NB4 (cell line): Measurements from ENCODE around the gene HILPDA.
"Not testable (repeated sequence)": the region's sequence is repeated elsewhere in the genome, so short reads cannot be mapped to it uniquely, and the experiment has no call there.

Source experiments
- DNase-seq: peaks from one replicate; pipeline ENCODE4 v3.0.0; 2010; ENCODE audit warnings: low read depth
- H3K4me3 ChIP-seq: one replicate; pipeline ENCODE4 v1.5.1; 2011; ENCODE audit warnings: mild to moderate bottlenecking, low read depth, low read length, moderate library complexity
- MAX ChIP-seq: IDR thresholded peaks from 2 replicates; pipeline ENCODE4 v1.6.1; 2011; ENCODE audit warnings: low read depth, low read length
- MYC ChIP-seq: IDR thresholded peaks from 2 replicates; pipeline ENCODE4 v1.6.1; 2011; ENCODE audit warnings: low read depth, low read length
- POLR2A ChIP-seq: IDR thresholded peaks from 2 replicates; pipeline ENCODE4 v1.6.1; 2011; ENCODE audit warnings: mild to moderate bottlenecking; ENCODE audit not compliant: insufficient read length; ENCODE audit errors: extremely low read depth
- TF ChIP-seq, protein P1 (sequence below): IDR thresholded peaks from one replicate; pipeline ENCODE4 v1.5.1; 2012; ENCODE audit warnings: low read depth, low read length

The HILPDA gene

DNA sequence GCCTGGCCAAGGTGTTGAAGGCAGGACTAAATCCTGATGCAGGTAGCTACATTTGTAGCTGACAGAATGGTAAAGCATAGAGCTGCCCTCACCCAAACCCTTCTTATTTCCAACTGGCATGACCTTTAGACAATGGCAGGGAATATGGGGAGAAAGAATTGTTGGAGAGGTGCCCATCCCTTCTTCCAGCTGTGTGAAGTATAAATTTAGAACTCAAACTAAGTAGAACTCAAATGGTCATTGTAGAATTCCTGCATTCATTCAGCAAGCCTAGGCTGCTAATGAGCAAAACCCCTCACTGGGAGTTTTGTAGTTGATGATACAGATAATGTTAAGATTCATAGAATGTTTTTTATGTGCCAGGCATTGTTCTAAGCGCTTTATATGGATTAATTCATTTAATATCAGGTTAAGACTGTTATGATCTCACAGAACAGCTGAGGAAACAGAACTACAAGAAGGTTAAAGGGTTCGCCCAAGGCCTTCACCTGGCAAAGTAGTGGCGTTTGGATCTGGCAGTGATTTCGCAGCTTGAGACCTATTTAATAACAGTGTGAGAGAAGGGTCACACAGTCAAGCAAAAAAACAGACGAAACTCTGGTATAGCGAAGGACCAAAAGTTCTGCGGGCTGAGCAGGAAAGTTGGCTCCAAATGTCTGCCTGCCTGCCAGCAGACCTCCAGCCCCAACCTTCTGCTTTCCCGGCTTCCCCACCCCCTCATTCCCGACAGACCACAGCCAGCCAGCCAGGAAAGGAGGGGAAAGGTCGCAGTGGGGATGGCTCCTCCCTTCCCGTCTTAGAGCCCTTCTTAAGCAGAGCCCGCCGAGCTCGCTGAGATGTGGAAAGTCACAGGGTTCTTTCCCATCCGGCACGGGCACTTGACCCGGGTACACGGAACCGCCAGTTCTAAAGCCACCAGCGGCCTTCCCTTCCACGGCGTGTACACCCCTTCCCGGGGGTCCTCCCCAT, 1.6 kb upstream of the HILPDA start:
- TF ChIP-seq MYC: no peak
- no peak for TF ChIP-seq POLR2A
- TF ChIP-seq, protein P1, sequence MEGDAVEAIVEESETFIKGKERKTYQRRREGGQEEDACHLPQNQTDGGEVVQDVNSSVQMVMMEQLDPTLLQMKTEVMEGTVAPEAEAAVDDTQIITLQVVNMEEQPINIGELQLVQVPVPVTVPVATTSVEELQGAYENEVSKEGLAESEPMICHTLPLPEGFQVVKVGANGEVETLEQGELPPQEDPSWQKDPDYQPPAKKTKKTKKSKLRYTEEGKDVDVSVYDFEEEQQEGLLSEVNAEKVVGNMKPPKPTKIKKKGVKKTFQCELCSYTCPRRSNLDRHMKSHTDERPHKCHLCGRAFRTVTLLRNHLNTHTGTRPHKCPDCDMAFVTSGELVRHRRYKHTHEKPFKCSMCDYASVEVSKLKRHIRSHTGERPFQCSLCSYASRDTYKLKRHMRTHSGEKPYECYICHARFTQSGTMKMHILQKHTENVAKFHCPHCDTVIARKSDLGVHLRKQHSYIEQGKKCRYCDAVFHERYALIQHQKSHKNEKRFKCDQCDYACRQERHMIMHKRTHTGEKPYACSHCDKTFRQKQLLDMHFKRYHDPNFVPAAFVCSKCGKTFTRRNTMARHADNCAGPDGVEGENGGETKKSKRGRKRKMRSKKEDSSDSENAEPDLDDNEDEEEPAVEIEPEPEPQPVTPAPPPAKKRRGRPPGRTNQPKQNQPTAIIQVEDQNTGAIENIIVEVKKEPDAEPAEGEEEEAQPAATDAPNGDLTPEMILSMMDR: no peak
- no peak for TF ChIP-seq MAX
- no peak overlapping the region for H3K4me3 ChIP-seq
- DNase-seq: no peak

DNA sequence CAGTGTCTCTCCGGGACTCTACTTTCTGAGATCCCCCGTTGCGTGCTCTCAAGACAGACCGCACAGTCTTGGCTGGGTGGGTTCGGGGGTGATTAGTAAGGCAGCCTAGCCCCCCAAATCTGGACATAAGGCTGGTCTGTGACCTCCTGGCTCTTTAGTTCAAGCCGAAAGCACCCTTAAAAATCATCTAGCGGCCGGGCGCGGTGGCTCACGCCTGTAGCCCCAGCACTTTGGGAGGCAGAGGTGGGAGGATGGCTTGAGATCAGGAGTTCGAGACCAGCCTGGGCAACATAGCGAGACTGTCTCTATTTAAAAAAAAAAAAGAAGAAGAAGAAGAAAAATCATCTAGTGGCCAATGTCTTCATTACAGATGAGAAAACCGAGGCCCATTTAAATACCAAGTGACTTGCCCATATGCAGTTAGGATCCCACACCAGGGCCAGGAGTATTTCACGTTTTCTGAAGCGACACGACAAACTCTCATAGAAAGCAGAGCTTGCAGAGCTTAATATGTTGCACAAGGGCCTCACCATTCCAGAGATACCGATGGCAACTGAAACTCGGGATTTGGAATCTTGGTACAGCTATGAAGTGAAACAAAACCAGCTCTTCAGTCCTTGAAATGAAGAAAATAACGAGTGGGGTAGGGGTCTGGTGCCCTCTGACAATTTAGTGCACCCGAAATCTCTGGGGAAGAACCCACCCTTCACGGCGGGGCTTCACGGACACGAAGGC, 703 bp upstream of the HILPDA start:
- peak overlapping the region; percentile 91 for H3K4me3 ChIP-seq
- TF ChIP-seq, protein P1: peak; percentile 3
- TF ChIP-seq POLR2A: no peak
- peak; percentile 62 for DNase-seq

- peak overlapping the region; percentile 91 for H3K4me3 ChIP-seq
- no peak for TF ChIP-seq MYC
- TF ChIP-seq, protein P1: no peak
- TF ChIP-seq POLR2A: no peak
- DNase-seq: peak; percentile 48
These were observed 612 bp downstream of the HILPDA start for GRCh38 chr7:128456255-128456725.

- H3K4me3 ChIP-seq: peak overlapping the region; percentile 91
- not testable (repeated sequence) for DNase-seq
These were observed 1.7 kb downstream of the HILPDA start for GRCh38 chr7:128457385-128457784.

- TF ChIP-seq, protein P1: no peak
- TF ChIP-seq POLR2A (no peak), MAX (no peak), MYC (no peak)
- no peak overlapping the region for H3K4me3 ChIP-seq
- no peak for DNase-seq
These were observed 3.3 kb downstream of the HILPDA start for GRCh38 chr7:128458956-128459355.

GRCh38 chr7:128459394-128459878, 3.8 kb downstream of the HILPDA start:
- TF ChIP-seq, protein P1: peak; percentile 95
- TF ChIP-seq MYC (no peak), POLR2A (no peak), MAX (no peak)
- DNase-seq: peak; percentile 87

More at GRCh38 chr7:128459394-128459878, 3.8 kb downstream of the HILPDA start:
- no peak overlapping the region for H3K4me3 ChIP-seq
